Neural progenitor cell (in vitro differentiated cells): ENCODE results near the gene MED27. TPM values are rescaled to one million over a fixed set of nuclear protein-coding genes. Genes with fewer than 3 reads are reported as not detected.

ENCODE experiments used
- DNase-seq: peaks from one replicate; pipeline ENCODE4 v3.0.0-alpha.2; 2016; ENCODE audit warnings: low spot score
- H2AFZ ChIP-seq: fragments of 200-600 bp; sonication (generic); replicated peaks from 2 replicates; pipeline ENCODE4 v1.6.1; 2016; ENCODE audit warnings: antibody characterized with exemption
- H3F3A ChIP-seq: fragments of 200-600 bp; sonication (generic); 2 replicates; pipeline ENCODE4 v1.6.1; 2016; ENCODE audit warnings: antibody characterized with exemption, low read depth
- H3K27ac ChIP-seq: fragments of 200-600 bp; sonication (generic); 2 replicates; pipeline ENCODE4 v1.5.1; 2016; ENCODE audit warnings: mild to moderate bottlenecking
- H3K27me3 ChIP-seq: fragments of 200-600 bp; sonication (generic); 2 replicates; pipeline ENCODE4 v1.6.1; 2016; ENCODE audit warnings: mild to moderate bottlenecking, moderate library complexity
- H3K36me3 ChIP-seq: fragments of 200-600 bp; sonication (generic); 2 replicates; pipeline ENCODE4 v1.5.1; 2016
- H3K4me1 ChIP-seq: fragments of 200-600 bp; sonication (generic); 2 replicates; pipeline ENCODE4 v1.6.1; 2016; ENCODE audit warnings: mixed run types
- H3K4me2 ChIP-seq: fragments of 200-600 bp; sonication (generic); 2 replicates; pipeline ENCODE4 v1.6.1; 2016
- H3K4me3 ChIP-seq: fragments of 200-600 bp; sonication (generic); 2 replicates; pipeline ENCODE4 v1.5.1; 2016
- H3K79me2 ChIP-seq: fragments of 200-600 bp; sonication (generic); 2 replicates; pipeline ENCODE4 v1.6.1; 2016; ENCODE audit warnings: low read depth
- H3K9ac ChIP-seq: fragments of 200-600 bp; sonication (generic); 2 replicates; pipeline ENCODE4 v1.6.1; 2016
- H3K9me3 ChIP-seq: fragments of 200-600 bp; sonication (generic); 2 replicates; pipeline ENCODE4 v1.5.1; 2016; ENCODE audit warnings: low read depth
- H4K20me1 ChIP-seq: fragments of 200-600 bp; sonication (generic); 2 replicates; pipeline ENCODE4 v1.6.1; 2016; ENCODE audit warnings: low read depth
- H3K27ac Mint-ChIP-seq: 3 replicates; pipeline ENCODE4 v1.8.0; 2021; ENCODE audit warnings: mixed read lengths
- H3K27me3 Mint-ChIP-seq: 2 replicates; pipeline ENCODE4 v1.8.0; 2022; ENCODE audit warnings: low read depth, mild to moderate bottlenecking, inconsistent platforms, moderate library complexity, mixed read lengths; ENCODE audit not compliant: insufficient read depth
- H3K36me3 Mint-ChIP-seq: 3 replicates; pipeline ENCODE4 v1.8.0; 2021; ENCODE audit warnings: mixed read lengths
- H3K4me1 Mint-ChIP-seq: 3 replicates; pipeline ENCODE4 v1.8.0; 2021; ENCODE audit warnings: mixed read lengths
- H3K4me3 Mint-ChIP-seq: 3 replicates; pipeline ENCODE4 v1.8.0; 2021; ENCODE audit warnings: mild to moderate bottlenecking, moderate library complexity, mixed read lengths
- H3K9me3 Mint-ChIP-seq: 3 replicates; pipeline ENCODE4 v1.8.0; 2020; ENCODE audit warnings: mixed read lengths
- CTCF ChIP-seq: fragments of 200-600 bp; sonication (generic); IDR thresholded peaks from 2 replicates; pipeline ENCODE4 v1.5.1; 2017; ENCODE audit warnings: antibody characterized with exemption, mild to moderate bottlenecking
- EZH2 ChIP-seq: fragments of 200-600 bp; sonication (generic); IDR thresholded peaks from 2 replicates; pipeline ENCODE4 v1.6.1; 2017; ENCODE audit warnings: antibody characterized with exemption, mild to moderate bottlenecking, moderate library complexity
- EZH2phosphoT487 ChIP-seq: fragments of 200-600 bp; sonication (generic); IDR thresholded peaks from 2 replicates; pipeline ENCODE4 v1.6.1; 2017; ENCODE audit warnings: antibody characterized with exemption
- total RNA-seq: library from RNA; depleted of rRNA; stranded (reverse); fragments of >200 nt; gene quantifications from 2 replicates; pipeline ENCODE4 v1.2.3, GENCODE V29; 2015; ENCODE audit warnings: low replicate concordance

Gene MED27
- total RNA-seq, 1 donor from 2014 or later: 15.1 TPM

- Mint-ChIP-seq H3K27me3 (peaks cover 5% of the 10 kb centered on the region), H3K36me3 (no peaks in the 10 kb centered on the region), H3K27ac (no peak overlapping the region), H3K9me3 (no peaks in the 10 kb centered on the region), H3K4me1 (peaks cover 47% of the 10 kb centered on the region), H3K4me3 (no peak overlapping the region)
- TF ChIP-seq EZH2phosphoT487 (no peak), EZH2 (no peak), CTCF (no peak)
- peaks cover 17% of the 10 kb centered on the region for H3F3A ChIP-seq
- no peak overlapping the region for H3K27ac ChIP-seq
- H3K9ac ChIP-seq: no peak overlapping the region
- no peak for DNase-seq
- no peak overlapping the region for H3K4me3 ChIP-seq
- no peaks in the 10 kb centered on the region for H3K27me3 ChIP-seq
- no peaks in the 10 kb centered on the region for H3K9me3 ChIP-seq
- H2AFZ ChIP-seq: no peak overlapping the region
- no peaks in the 10 kb centered on the region for H3K36me3 ChIP-seq
- H3K4me1 ChIP-seq: peaks cover 20% of the 10 kb centered on the region
- peaks cover 42% of the 10 kb centered on the region for H4K20me1 ChIP-seq
- H3K79me2 ChIP-seq: no peaks in the 10 kb centered on the region
- no peak overlapping the region for H3K4me2 ChIP-seq
Observed at GRCh38 chr9:131867611-131868192, 212.0 kb downstream of the MED27 start.

GRCh38 chr9:131865446-131866195 lies 214.0 kb downstream of the MED27 start:
- Mint-ChIP-seq H3K27ac (no peak overlapping the region), H3K4me3 (no peak overlapping the region), H3K27me3 (peaks cover 9% of the 10 kb centered on the region), H3K36me3 (peaks cover 6% of the 10 kb centered on the region), H3K4me1 (peaks cover 56% of the 10 kb centered on the region), H3K9me3 (no peaks in the 10 kb centered on the region)
- H3F3A ChIP-seq: peaks cover 17% of the 10 kb centered on the region
- TF ChIP-seq EZH2: no peak
- TF ChIP-seq CTCF: no peak
- no peak for TF ChIP-seq EZH2phosphoT487
- H3K79me2 ChIP-seq: no peaks in the 10 kb centered on the region
- no peaks in the 10 kb centered on the region for H3K9me3 ChIP-seq
- no peak overlapping the region for H3K4me2 ChIP-seq
- H3K4me3 ChIP-seq: no peak overlapping the region
- H2AFZ ChIP-seq: no peak overlapping the region
- H3K27ac ChIP-seq: no peak overlapping the region
- H3K36me3 ChIP-seq: no peaks in the 10 kb centered on the region
- no peaks in the 10 kb centered on the region for H3K27me3 ChIP-seq
- H3K4me1 ChIP-seq: peaks cover 20% of the 10 kb centered on the region
- DNase-seq: no peak
- H4K20me1 ChIP-seq: peaks cover 25% of the 10 kb centered on the region
- no peak overlapping the region for H3K9ac ChIP-seq

GRCh38 chr9:131864531-131864930 lies 215.1 kb downstream of the MED27 start:
- DNase-seq: no peak
- H3K36me3 ChIP-seq: no peaks in the 10 kb centered on the region
- peaks cover 11% of the 10 kb centered on the region for H3K36me3 Mint-ChIP-seq
- H3F3A ChIP-seq: peaks cover 10% of the 10 kb centered on the region
- no peaks in the 10 kb centered on the region for H3K9me3 ChIP-seq
- peaks cover 14% of the 10 kb centered on the region for H4K20me1 ChIP-seq
- peaks cover 9% of the 10 kb centered on the region for H3K27me3 Mint-ChIP-seq
- no peak overlapping the region for H3K27ac ChIP-seq
- no peaks in the 10 kb centered on the region for H3K27me3 ChIP-seq
- H3K79me2 ChIP-seq: no peaks in the 10 kb centered on the region
- no peak overlapping the region for H3K4me2 ChIP-seq
- no peak for TF ChIP-seq EZH2
- H3K4me3 ChIP-seq: no peak overlapping the region
- H3K4me1 ChIP-seq: peaks cover 13% of the 10 kb centered on the region
- no peak overlapping the region for H2AFZ ChIP-seq
- H3K9ac ChIP-seq: no peak overlapping the region
- H3K4me1 Mint-ChIP-seq: peaks cover 49% of the 10 kb centered on the region
- no peak overlapping the region for H3K4me3 Mint-ChIP-seq
- no peaks in the 10 kb centered on the region for H3K9me3 Mint-ChIP-seq
- H3K27ac Mint-ChIP-seq: no peak overlapping the region
